NCI-H187 (cell line): Measurements from ENCODE around the gene DYNLT5.
A peak's percentile ranks its signal among the peaks of the same experiment; 100 is the strongest.
"Not testable (repeated sequence)": the region's sequence is repeated elsewhere in the genome, so short reads cannot be mapped to it uniquely, and the experiment has no call there.

Experiments
- DNase-seq, 2 experiments: peaks; one replicate each; lab custom pipeline; 2025; lab: John Stamatoyannopoulos, UW

Gene DYNLT5

DNA sequence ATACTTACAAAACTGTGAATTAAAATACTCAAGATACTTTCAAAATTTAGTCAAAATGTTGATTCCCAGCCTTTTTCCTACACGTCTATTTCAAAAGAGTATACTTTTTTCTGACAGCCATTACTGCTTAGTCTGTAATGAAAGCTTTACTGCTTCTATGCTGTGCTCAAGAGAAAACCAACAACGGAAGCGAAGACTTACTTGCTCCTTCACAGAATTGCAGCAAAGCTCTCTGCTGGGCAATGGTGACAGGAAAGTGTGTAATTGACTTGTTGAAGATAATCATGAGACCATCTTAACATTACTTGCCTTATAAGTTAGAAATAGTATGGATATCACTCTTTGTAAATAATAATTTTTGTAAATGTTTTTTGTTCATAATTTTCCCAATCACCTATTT is 1.7 kb upstream of the DYNLT5 start:
- DNase-seq, result no peak

- no peak for DNase-seq
Measured at GRCh38 chr1:66751160-66751559, 1.1 kb upstream of the DYNLT5 start.

GRCh38 chr1:66752671-66753371 is 562 bp downstream of the DYNLT5 start:
- DNase-seq, result no peak

- DNase-seq, result no peak
Measured at GRCh38 chr1:66757722-66758240, 5.5 kb downstream of the DYNLT5 start.

DNA sequence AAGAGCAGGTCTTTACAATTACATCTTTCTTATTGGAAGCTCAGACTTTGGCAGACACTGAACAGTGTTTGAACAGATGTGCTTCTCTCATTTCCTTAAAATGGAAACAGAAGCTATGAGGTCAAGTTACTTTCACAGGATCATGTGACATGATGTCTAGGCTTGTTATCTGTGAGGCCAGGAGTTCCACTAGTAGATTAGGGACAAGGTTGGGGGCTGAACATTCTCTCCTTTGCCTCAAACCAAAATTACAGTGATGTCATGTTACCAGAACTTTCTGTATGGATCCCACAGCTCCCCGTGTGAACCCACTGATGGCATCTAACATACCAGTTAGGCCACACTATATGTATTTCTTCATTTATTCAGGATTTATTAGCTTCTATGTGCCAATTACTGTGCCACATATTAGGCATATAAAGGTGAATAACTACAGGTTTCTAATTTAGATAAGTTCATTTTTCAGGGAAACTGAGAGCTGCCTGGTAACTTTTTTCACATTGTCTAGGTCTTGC is 6.0 kb downstream of the DYNLT5 start:
- no peak for DNase-seq

DNA sequence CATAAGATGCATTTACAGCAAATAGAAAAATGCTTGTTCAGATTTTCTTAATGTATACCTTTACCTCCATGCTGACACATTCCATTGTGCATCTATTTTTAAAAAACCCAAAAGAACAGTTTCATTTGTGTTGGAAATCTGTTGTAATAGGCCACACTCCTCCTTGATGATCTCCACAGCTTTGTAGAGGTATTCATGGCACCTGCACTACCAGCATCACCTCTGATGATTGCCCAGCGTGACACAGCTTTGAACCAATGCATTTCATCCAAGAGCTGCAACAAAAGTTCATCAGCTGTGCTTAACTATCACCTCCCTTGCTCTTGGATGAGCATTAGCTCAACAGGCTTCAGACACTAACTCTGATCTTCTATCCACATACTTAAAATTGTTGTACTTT is 8.2 kb downstream of the DYNLT5 start:
- DNase-seq, result no peak

- DNase-seq, result no peak
Measured at GRCh38 chr1:66761221-66761620, 9.0 kb downstream of the DYNLT5 start.

GRCh38 chr1:66764994-66765578 is 12.8 kb downstream of the DYNLT5 start:
- peak; percentile 10 to 26 for DNase-seq

DNA sequence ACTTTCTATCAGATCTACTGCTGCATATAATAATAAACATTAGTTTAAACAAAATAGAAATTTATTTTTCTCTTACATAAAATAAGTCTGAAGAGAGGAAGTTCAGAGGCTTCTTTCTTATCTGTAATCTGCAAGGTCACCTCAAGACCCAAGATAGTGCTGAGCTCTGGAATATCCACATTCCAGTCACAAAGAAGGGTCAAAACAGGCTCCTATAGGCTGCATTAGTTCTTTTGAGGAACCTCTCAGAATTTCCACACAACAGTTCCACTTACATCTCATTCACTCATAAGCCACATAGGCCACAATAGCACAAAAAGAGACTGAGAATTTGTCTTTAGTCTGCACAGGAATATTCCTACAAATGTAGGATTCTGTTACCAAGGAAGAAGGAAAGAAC is 15.4 kb downstream of the DYNLT5 start:
- no peak for DNase-seq

DNA sequence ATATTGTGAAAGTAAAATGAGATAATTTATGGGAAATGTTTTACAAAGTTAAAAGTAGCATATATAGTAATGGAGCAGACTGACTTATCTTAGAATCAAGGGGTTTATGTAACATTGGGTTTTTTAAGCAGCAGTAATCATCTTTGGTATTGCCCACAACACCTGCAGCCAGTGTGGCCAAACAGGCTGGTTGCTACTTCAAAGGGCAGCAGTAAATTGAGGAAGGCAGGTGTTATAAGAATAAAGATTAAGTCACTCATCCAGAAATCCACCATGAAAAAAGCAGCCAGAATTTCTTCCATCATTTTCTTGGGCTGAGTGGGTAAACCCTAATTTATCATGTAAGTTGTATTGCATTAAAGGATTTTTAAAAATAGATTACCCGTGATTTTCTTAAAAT is 16.7 kb downstream of the DYNLT5 start:
- DNase-seq, result peak in 1 of 2 experiments; percentile 10

DNA sequence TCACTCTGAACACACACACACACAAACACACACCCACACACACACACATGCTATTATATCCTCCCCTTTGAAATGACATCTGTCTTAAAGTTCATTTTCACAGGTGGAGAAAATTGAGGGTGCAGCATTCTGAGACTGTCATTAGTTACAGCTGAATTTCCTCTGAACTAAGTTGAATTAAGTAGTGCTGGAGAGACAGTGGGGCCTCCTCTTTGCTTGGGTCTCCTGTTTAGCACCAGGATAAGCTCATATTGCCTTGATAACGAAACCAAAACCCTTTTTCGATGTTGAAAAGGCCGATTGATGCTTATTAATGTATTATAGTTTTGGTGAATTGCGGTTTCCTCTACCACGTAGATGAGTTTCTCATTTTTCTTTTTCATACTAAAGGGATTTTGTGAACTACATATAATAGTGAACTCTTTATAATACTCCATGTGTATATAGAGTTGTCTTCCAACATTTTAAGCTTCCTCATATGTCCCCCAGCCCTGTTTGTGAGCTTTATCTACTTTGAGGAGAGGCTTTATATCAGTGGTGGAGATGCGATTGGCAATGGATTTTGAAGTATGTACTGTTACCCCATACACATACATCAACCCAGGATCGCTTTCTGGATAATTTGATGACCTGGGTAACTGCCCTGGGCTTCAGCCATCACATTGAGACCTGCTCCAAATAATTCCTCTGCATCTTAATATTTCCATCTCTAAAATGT is 17.4 kb downstream of the DYNLT5 start:
- peak in 1 of 2 experiments; percentile 56 for DNase-seq

GRCh38 chr1:66770240-66770639 is 18.0 kb downstream of the DYNLT5 start:
- no peak for DNase-seq

GRCh38 chr1:66770694-66771093 is 18.4 kb downstream of the DYNLT5 start:
- peak in 1 of 2 experiments; percentile 18 for DNase-seq

- DNase-seq, result no peak
Measured at GRCh38 chr1:66773227-66773626, 21.0 kb downstream of the DYNLT5 start.

- peak; percentile 18 to 29 for DNase-seq
Measured at GRCh38 chr1:66774438-66774837, 22.2 kb downstream of the DYNLT5 start.

- DNase-seq, result no peak
Measured at GRCh38 chr1:66775646-66776045, 23.4 kb downstream of the DYNLT5 start.

GRCh38 chr1:66777831-66778230 is 25.6 kb downstream of the DYNLT5 start:
- peak in 1 of 2 experiments; percentile 41 for DNase-seq

GRCh38 chr1:66778266-66778665 is 26.0 kb downstream of the DYNLT5 start:
- peak; percentile 47 to 76 for DNase-seq

GRCh38 chr1:66778969-66779368 is 26.7 kb downstream of the DYNLT5 start:
- no peak for DNase-seq

DNA sequence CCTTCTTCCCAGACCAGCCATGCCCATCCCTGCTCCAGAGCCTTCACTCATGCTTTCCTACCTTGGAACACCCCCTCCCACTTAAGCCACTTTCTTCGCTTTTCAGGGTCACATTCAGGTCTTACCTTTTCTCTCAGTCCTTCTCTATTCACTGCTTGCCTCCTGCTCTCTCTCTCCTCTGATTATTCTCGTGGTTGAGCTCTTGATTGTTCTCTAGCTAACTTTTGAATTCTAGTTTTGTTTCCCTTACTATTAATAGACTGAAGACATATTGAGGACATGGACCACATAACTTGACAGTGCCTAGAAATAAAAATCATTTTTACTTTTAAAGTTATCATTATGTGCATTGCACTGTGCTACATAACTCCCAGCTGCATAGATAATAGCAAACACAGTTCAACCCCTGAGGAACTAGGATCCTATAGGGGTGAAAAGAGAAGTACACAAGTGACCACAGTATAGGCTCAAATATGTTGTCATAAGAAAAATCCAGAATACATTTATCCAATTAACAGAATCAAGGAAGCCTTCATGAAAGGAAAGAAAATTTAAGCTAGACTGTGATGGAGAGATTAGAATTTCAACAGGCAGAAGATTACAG is 27.3 kb downstream of the DYNLT5 start:
- no peak for DNase-seq

- DNase-seq, result not testable (repeated sequence)
Measured at GRCh38 chr1:66785800-66786199, 33.5 kb downstream of the DYNLT5 start.

DNA sequence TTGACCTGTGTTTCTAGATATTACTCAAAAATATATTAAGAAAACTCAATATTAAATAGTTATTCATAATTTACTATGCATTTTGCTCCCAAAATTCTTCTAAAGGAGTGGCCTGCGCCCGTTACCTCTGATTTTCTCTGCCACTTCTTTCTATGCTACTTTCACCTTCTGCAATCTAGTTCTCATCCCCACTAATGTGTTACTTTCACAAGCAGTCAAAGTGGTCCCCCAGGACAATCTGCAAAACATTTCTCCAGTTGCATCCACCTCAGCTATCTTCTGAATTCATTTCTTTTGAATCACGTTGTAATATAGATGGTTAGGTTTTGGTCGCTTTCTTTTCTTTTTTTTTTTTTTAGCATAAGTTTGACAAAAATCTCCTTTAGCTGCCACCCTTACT is 35.4 kb downstream of the DYNLT5 start:
- DNase-seq, result no peak
